Lower lobe of right lung (tissue), 2 donors: Measurements from ENCODE around the gene CTNND2. TPM values are rescaled to one million over a fixed set of nuclear protein-coding genes. Genes with fewer than 3 reads are reported as not detected.

Experiments
- ATAC-seq, 2 donors: fragments of 200-7000 bp; cut with Tn5 transposase; one replicate each; pipeline ENCODE4 v1.9.1; 2020 to 2022; ENCODE audit warnings: mild to moderate bottlenecking in 2 of 2, moderate library complexity in 2 of 2
- DNase-seq: peaks from one replicate; pipeline ENCODE4 v3.0.0-alpha.2; 2020
- H3K27ac ChIP-seq: fragments of 200-600 bp; one replicate; pipeline ENCODE4 v1.8.0; 2022
- H3K27me3 ChIP-seq: fragments of 200-600 bp; one replicate; pipeline ENCODE4 v1.8.0; 2022; ENCODE audit warnings: low read depth
- H3K36me3 ChIP-seq: fragments of 200-600 bp; one replicate; pipeline ENCODE4 v1.8.0; 2022; ENCODE audit warnings: mild to moderate bottlenecking
- H3K4me1 ChIP-seq: fragments of 200-600 bp; one replicate; pipeline ENCODE4 v1.8.0; 2022
- H3K4me3 ChIP-seq: fragments of 200-600 bp; one replicate; pipeline ENCODE4 v1.8.0; 2022; ENCODE audit warnings: mild to moderate bottlenecking
- H3K9me3 ChIP-seq: fragments of 200-600 bp; one replicate; pipeline ENCODE4 v1.8.0; 2022
- intact Hi-C: fragments of 100-400 bp; cut with DNase I; formaldehyde crosslinking; loops from one replicate; pipeline ENCODE4 v1.11.0; 2022
- total RNA-seq: library from RNA; stranded (reverse); fragmentation: NEBNext Ultra II Directional; extraction: Animal tissue kit (Norgen Biotek cat#: 25700); gene quantifications from one replicate; pipeline ENCODE4 v1.2.1, GENCODE V29; 2021
- TF ChIP-seq, protein P1 (sequence below): fragments of 200-600 bp; IDR thresholded peaks from one replicate; pipeline ENCODE4 v1.8.0; 2022; ENCODE audit warnings: antibody characterized with exemption, mild to moderate bottlenecking
- donor health status: DM: no; HTN: yes; CAD: no; lungs with severe emphysema.

Gene CTNND2
- total RNA-seq, 1 donor from 2014 or later: 6.0 TPM

- DNase-seq: no peak
- Histone ChIP-seq H3K9me3 (no peaks in the 10 kb centered on the region), H3K4me3 (no peak overlapping the region), H3K27ac (no peak overlapping the region), H3K27me3 (no peaks in the 10 kb centered on the region), H3K36me3 (no peaks in the 10 kb centered on the region), H3K4me1 (no peaks in the 10 kb centered on the region)
- TF ChIP-seq, protein P1, sequence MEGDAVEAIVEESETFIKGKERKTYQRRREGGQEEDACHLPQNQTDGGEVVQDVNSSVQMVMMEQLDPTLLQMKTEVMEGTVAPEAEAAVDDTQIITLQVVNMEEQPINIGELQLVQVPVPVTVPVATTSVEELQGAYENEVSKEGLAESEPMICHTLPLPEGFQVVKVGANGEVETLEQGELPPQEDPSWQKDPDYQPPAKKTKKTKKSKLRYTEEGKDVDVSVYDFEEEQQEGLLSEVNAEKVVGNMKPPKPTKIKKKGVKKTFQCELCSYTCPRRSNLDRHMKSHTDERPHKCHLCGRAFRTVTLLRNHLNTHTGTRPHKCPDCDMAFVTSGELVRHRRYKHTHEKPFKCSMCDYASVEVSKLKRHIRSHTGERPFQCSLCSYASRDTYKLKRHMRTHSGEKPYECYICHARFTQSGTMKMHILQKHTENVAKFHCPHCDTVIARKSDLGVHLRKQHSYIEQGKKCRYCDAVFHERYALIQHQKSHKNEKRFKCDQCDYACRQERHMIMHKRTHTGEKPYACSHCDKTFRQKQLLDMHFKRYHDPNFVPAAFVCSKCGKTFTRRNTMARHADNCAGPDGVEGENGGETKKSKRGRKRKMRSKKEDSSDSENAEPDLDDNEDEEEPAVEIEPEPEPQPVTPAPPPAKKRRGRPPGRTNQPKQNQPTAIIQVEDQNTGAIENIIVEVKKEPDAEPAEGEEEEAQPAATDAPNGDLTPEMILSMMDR: no peak
- no peak for ATAC-seq
- intact Hi-C loops: no loop called here
Measured at GRCh38 chr5:11642438-11642837, 261.8 kb downstream of the CTNND2 start.

DNA sequence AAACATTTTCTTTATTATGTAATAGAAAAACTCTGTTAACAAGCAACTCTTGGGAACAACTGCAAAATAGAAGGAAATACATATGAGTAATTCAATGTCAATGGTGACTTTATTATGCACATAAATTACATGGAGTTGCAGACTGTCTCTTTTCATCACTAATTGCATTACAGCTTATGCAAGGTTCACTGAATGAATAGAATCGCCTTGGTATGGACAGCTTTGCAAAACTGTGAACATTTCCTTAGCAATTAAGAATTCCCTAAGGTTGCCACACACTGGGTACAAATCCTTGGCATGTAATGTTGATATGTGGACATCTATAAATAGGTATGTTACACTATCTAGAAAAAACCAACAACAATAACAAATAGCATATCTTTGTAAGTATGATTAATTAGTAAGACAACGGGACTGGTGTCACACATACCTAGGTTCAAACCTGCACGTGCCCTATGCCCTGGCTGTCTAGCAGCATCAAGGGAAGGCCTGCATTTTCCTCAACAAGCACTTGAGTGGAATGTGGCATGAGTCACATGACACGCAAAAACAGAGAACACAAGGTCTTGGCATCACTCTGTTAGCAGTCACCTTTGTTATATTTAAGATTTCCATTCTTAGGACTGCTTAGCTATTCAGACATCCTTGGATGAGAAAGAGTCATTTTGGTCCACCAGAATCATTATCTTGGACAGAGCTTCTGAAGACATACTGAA is 263.9 kb downstream of the CTNND2 start:
- no peak overlapping the region for H3K4me3 ChIP-seq
- no peaks in the 10 kb centered on the region for H3K9me3 ChIP-seq
- DNase-seq: no peak
- no peak overlapping the region for H3K27ac ChIP-seq
- TF ChIP-seq, protein P1: no peak
- no peaks in the 10 kb centered on the region for H3K4me1 ChIP-seq
- intact Hi-C loops: no loop called here
- H3K27me3 ChIP-seq: no peaks in the 10 kb centered on the region
- ATAC-seq: no peak
- no peaks in the 10 kb centered on the region for H3K36me3 ChIP-seq

GRCh38 chr5:11622785-11623184 is 281.5 kb downstream of the CTNND2 start:
- H3K36me3 ChIP-seq: no peaks in the 10 kb centered on the region
- H3K27ac ChIP-seq: no peak overlapping the region
- no peak overlapping the region for H3K4me3 ChIP-seq
- intact Hi-C loops: no loop called here
- ATAC-seq (no peak), DNase-seq (no peak)
- TF ChIP-seq, protein P1: no peak
- H3K27me3 ChIP-seq: no peaks in the 10 kb centered on the region
- H3K4me1 ChIP-seq: no peaks in the 10 kb centered on the region
- H3K9me3 ChIP-seq: no peaks in the 10 kb centered on the region

DNA sequence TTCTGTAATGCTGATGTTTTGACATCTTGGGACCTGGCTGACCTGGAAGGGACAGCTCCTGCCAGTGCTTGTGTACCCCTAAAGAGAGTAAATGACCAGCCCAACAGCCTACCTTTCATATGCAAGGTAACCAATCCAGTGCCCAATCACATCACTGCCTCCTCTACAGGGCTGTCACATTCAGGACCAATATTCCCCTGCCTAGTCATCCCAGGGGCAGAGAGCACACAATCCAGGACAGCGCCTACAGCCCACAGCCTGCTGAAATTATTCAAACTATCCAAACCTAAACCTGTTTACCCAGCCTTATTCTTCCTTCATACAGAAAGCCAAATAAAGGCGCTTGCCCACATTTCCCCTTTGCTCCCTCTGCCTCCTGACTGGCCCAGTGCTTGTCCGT is 284.1 kb downstream of the CTNND2 start:
- Histone ChIP-seq H3K27me3 (no peaks in the 10 kb centered on the region), H3K27ac (no peak overlapping the region), H3K36me3 (no peaks in the 10 kb centered on the region), H3K4me1 (no peaks in the 10 kb centered on the region), H3K4me3 (no peak overlapping the region), H3K9me3 (no peaks in the 10 kb centered on the region)
- ATAC-seq: no peak
- TF ChIP-seq, protein P1: no peak
- no peak for DNase-seq
- intact Hi-C loops: no loop called here

GRCh38 chr5:11619339-11620024 is 284.8 kb downstream of the CTNND2 start:
- intact Hi-C loops: no loop called here
- DNase-seq: no peak

More at GRCh38 chr5:11619339-11620024, 284.8 kb downstream of the CTNND2 start:
- Histone ChIP-seq H3K9me3 (no peaks in the 10 kb centered on the region), H3K36me3 (no peaks in the 10 kb centered on the region), H3K4me1 (no peaks in the 10 kb centered on the region), H3K27me3 (no peaks in the 10 kb centered on the region), H3K4me3 (no peak overlapping the region), H3K27ac (no peak overlapping the region)
- TF ChIP-seq, protein P1: peak; percentile 19
- ATAC-seq: no peak
